ENCODE measurements around the gene SGMS1.

Gene SGMS1

GRCh38 chr10:50397312-50398140 lies 226.2 kb downstream of the SGMS1 start:
- no peak for DNase-seq (ENCODE audit: low spot score)

- DNase-seq (ENCODE audit: low spot score), result peak; percentile 4
Measured at GRCh38 chr10:50396491-50397311, 227.1 kb downstream of the SGMS1 start.

- no peak for DNase-seq (ENCODE audit: low spot score)
Measured at GRCh38 chr10:50395851-50396250, 227.9 kb downstream of the SGMS1 start.

- no peak for DNase-seq (ENCODE audit: low spot score)
Measured at GRCh38 chr10:50395271-50395670, 228.5 kb downstream of the SGMS1 start.

- peak; percentile 18 for DNase-seq (ENCODE audit: low spot score)
Measured at GRCh38 chr10:50394832-50395231, 228.9 kb downstream of the SGMS1 start.

GRCh38 chr10:50393784-50394467 lies 229.8 kb downstream of the SGMS1 start:
- DNase-seq (ENCODE audit: low spot score), result no peak

- DNase-seq (ENCODE audit: low spot score), result no peak
Measured at GRCh38 chr10:50392966-50393718, 230.6 kb downstream of the SGMS1 start.

GRCh38 chr10:50392426-50392825 lies 231.3 kb downstream of the SGMS1 start:
- DNase-seq (ENCODE audit: low spot score), result no peak

- no peak for DNase-seq (ENCODE audit: low spot score)
Measured at GRCh38 chr10:50390302-50390701, 233.5 kb downstream of the SGMS1 start.

GRCh38 chr10:50388181-50388580 lies 235.6 kb downstream of the SGMS1 start:
- DNase-seq (ENCODE audit: low spot score), result no peak

- DNase-seq (ENCODE audit: low spot score), result no peak
Measured at GRCh38 chr10:50387732-50388073, 236.1 kb downstream of the SGMS1 start.

GRCh38 chr10:50387007-50387731 lies 236.6 kb downstream of the SGMS1 start:
- no peak for DNase-seq (ENCODE audit: low spot score)

GRCh38 chr10:50385624-50386023 lies 238.1 kb downstream of the SGMS1 start:
- DNase-seq (ENCODE audit: low spot score), result no peak

- no peak for DNase-seq (ENCODE audit: low spot score)
Measured at GRCh38 chr10:50384898-50385297, 238.9 kb downstream of the SGMS1 start.

GRCh38 chr10:50384238-50384637 lies 239.5 kb downstream of the SGMS1 start:
- no peak for DNase-seq (ENCODE audit: low spot score)

GRCh38 chr10:50382576-50383023 lies 241.2 kb downstream of the SGMS1 start:
- DNase-seq (ENCODE audit: low spot score), result no peak

- DNase-seq (ENCODE audit: low spot score), result no peak
Measured at GRCh38 chr10:50381642-50382041, 242.1 kb downstream of the SGMS1 start.

- DNase-seq (ENCODE audit: low spot score), result no peak
Measured at GRCh38 chr10:50379616-50380015, 244.1 kb downstream of the SGMS1 start.

- no peak for DNase-seq (ENCODE audit: low spot score)
Measured at GRCh38 chr10:50375745-50376144, 248.0 kb downstream of the SGMS1 start.

GRCh38 chr10:50375051-50375452 lies 248.7 kb downstream of the SGMS1 start:
- no peak for DNase-seq (ENCODE audit: low spot score)

GRCh38 chr10:50373821-50374501 lies 249.8 kb downstream of the SGMS1 start:
- no peak for DNase-seq (ENCODE audit: low spot score)
